SK-N-SH (cell line): Measurements from ENCODE around the gene ZNF32.

Experiments
- ELF1 ChIP-seq: IDR thresholded peaks from 2 replicates; pipeline ENCODE4 v1.4.0; 2012
- EZH2phosphoT487 ChIP-seq: fragments of 200-600 bp; sonication (generic); IDR thresholded peaks from 2 replicates; pipeline ENCODE4 v1.6.1; 2017; ENCODE audit warnings: low read depth, mixed run types, mild to moderate bottlenecking, antibody characterized with exemption, moderate library complexity, borderline replicate concordance
- GATA2 ChIP-seq: sonication (generic); formaldehyde crosslinking; IDR thresholded peaks from 2 replicates; pipeline ENCODE4 v1.5.0; 2020; ENCODE audit warnings: mild to moderate bottlenecking, missing genetic modification reagents

DNA sequence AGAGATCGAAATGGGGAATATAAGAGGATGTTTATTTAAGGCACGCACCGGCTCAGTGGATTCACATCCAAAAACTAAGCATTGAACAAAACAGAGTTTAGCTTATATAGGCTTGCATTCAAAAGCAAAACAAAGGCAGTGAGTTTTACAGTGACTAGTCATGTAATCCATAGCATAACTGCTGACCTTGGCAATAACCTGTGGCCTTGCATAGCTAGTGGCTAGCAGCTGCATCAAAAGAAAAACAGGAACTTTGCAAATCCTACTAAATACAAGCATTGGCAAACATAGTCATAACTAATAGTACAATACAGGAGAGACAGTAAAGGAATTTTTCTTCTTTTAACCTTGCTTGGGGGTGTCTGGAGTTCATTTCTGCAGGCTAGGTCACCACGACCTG lies 52.1 kb downstream of the ZNF32 start:
- TF ChIP-seq EZH2phosphoT487 = no peak
- no peak for TF ChIP-seq GATA2 (CRISPR knock-in tag)
- TF ChIP-seq ELF1 = no peak
